ENCODE results near the gene AGTPBP1.
"Not testable (repeated sequence)": the region's sequence is repeated elsewhere in the genome, so short reads cannot be mapped to it uniquely, and the experiment has no call there.

Gene AGTPBP1

DNA sequence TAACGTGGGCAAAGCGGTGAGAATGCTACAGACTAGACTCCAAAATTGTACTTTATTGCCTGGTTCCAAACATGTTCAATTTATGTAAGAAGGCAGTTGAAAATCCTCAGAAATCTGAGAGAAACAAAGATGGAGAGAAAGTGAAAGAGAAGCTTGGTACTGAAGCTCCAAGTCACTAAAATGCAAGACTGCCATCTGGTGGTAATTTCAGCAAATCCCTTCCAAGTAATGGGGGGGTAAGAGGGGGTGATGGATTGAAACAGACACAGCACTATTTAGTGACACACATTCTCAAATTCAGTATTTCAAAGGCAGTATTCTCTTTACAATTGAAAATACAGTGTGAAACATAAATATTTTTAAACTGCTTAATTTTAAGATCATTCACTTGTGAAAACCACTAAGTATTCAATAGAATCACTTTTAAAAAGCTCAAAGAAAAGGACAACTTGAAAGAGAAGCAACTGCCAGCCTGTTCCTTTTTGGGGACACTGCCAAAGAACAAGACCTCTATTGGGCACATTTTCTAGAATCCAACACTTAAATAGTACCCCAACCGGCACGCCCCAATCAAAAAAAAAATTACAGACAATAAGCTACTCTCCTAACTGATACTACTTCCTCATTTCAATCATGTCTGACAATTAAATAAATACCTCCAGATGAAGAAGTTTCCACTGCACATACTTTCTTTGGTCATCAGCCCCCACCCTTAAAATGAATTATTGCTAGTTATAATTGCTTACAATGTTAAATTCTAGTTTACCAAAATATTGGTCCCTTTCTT lies 131.5 kb downstream of the AGTPBP1 start:
- peak; percentile 55 for DNase-seq

GRCh38 chr9:85605905-85606304 lies 135.8 kb downstream of the AGTPBP1 start:
- DNase-seq, result no peak

- no peak for DNase-seq
Observed at GRCh38 chr9:85603936-85604335, 137.8 kb downstream of the AGTPBP1 start.

GRCh38 chr9:85602742-85603141 lies 139.0 kb downstream of the AGTPBP1 start:
- DNase-seq, result no peak

GRCh38 chr9:85600675-85601263 lies 141.0 kb downstream of the AGTPBP1 start:
- DNase-seq, result no peak

DNA sequence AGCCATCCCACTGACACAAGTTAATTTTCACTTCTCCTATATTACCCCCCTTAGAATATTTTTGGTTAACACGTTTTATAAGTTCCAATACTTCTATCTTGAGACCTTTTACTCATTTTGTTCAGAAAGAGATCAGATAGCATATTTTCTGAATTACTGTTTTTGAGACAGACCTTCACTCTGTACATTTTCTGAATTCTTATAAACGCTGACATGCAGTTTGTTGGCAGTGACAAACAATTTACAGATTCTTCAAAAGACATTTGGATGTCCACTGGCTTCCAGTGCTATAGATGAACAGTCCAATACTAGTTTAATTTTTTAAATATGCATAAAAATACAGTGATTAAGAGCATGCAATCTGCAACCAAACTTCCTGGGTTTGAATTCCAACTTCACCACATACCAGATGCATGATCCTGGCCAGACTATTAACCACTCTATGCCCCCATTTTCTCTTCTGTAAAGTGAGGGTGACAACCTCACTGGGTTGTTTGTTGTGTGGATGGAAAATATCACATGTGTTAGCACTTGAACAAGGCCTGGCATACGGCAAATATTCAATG lies 142.1 kb downstream of the AGTPBP1 start:
- DNase-seq, result no peak

DNA sequence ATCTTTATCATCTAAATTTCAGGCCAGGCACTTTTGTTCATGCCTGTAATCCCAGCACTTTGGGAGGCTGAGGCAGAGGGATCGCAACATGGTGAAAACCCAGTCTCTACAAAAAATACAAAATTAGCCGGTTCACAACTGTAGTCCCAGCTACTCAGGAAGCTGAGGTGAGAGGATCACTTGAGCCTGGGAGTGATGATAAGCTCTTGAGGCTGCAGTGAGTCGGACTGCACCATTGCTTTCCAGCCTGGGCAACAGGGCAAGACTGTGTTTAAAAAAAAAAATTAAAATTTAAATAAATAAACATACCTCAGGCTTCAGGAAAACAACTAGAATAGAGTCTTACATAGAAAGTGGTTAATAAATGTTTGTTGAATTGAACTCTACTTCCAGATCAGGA lies 147.4 kb downstream of the AGTPBP1 start:
- no peak for DNase-seq

DNA sequence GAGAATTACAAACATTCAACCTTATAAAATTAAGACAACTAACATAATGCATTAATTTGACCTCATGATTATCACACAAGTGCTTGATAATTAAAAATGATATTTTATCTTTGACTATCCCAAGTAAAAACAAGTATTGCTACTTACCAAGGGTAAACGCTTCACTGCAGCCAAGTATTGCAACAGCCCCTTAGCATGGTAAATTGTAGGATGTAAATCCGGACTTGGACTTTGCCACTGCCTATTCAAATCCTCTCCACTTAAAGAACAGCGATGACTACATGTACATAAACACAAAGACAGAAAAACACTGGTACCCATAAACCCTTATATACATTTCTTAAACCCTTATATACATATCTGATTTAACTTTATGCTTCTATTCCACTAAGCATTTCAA lies 155.1 kb downstream of the AGTPBP1 start:
- no peak for DNase-seq

DNA sequence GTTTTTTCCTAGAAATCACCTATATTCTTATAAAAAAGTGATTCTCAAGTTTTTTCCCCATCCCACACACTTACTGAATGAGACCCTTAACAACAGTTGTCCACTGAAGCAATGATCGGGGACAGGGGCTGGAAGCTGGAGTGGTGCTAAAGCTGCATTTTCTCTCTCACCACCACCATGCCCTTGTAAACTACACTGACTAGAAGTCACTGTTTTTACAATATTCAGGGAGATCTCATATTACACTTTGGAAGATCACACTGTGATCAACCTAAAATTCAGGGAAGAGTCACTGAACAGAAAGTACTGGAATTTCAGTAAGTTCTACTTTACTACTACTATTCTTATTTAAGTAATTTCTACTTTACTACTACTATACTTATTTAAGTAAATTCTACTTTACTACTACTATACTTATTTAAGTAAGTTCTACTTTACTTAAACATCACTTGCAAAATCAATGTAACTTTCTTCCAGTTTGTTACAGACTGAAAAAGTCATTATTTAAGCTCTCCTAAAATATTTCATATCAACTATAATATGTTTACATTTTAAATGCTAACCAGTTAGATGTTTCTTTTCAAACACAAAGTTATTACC lies 164.3 kb downstream of the AGTPBP1 start:
- DNase-seq, result no peak

DNA sequence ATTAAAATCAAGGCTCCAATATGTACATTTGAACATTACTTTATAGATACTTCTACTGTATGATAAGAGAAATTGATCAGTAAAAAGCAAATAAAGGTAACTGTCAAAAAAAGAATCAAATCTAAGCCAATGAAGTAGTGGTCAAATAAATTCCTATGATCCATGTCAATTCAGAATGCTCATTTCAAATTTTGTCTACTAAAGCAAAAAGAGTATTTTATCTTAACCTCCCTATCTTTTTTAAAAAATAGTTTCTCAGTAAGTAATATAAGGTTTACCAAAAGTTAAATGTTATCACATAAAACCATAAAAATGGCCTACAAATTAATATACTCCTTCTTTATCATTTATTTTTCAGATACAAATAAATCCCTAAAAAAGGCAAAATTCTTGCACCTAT lies 165.9 kb downstream of the AGTPBP1 start:
- no peak for DNase-seq

DNA sequence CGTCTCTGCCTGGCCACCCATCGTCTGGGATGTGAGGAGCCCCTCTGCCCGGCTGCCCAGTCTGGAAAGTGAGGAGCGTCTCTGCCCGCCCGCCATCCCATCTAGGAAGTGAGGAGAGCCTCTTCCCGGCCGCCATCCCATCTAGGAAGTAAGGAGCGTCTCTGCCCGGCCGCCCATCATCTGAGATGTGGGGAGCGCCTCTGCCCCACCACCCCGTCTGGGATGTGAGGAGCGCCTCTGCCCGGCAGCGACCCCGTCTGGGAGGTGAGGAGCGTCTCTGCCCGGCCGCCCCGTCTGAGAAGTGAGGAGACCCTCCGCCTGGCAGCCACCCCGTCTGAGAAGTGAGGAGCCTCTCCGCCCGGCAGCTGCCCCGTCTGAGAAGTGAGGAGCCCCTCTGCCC lies 168.2 kb downstream of the AGTPBP1 start:
- not testable (repeated sequence) for DNase-seq

- not testable (repeated sequence) for DNase-seq
Observed at GRCh38 chr9:85572917-85573316, 168.8 kb downstream of the AGTPBP1 start.

DNA sequence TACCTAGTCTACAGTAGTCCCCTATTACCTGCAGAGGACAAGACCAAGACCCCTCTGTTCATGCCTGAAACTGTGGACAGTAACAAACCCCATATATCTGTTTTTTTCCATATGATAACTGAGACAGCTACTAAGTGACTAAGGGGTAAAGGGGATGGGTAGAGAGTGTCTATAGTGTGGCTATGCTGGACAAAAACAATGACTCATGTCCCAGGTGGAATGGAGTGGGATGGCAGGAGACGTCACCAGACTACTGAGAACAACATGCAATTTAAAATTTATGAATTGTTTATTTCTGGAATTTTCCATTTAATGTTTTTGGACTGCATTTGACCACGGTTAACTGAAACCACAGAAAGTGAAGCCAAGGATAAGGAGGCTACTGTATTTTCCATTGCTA lies 171.8 kb downstream of the AGTPBP1 start:
- no peak for DNase-seq

DNA sequence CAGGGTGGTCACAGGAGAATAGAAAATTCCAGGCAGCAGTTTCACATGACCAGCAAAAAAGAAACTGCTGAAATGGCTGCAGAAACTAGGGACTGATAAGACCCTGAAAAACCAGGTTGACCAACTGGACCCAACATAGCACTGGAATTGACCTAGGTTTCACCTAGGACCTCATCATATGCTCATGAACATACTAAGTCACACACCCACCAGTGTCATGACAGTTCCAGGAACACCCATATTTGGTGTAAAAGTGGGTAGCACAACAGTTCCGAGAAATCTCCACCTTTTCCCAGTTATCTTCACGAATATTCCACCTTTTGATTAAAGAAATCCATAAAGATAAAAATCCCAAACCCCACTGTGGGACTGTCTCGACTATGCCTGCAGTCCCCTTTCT lies 182.2 kb downstream of the AGTPBP1 start:
- no peak for DNase-seq

DNA sequence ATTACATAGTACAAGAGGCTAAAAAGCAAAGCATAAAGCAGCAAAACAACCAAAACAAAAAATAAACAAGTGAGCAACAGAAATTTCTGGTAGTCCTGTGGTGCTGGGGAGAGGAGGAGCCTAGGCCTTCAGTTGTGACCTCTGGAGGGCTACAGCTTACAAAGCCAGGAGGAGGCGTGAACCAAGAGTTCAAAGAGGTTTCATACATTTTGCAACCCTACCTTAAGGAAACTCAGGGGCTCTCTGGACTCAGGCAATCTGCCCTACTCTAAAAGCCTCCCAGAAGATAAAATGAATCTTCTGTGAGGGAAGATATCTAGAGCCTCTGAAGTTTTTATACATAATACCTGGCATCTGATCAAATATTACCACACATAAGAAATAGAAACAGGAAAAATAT lies 187.4 kb downstream of the AGTPBP1 start:
- no peak for DNase-seq

DNA sequence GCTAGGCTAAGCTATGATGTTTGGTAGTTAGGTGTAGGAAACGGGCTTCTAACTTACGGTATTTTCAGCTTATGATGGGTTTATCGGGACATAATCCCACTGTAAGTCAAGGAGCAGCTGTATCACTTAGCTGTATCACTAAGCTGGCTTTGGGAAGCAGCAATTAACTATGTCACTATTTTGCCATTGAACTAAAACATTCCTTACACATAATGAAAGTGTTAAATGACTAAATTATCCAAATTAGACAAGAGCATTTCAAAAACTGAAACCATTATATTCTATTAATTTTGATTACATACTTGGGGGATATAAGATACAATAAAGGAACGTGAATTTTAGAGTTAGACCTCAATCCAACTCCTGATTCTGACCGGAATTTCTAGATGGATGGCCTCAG lies 188.3 kb downstream of the AGTPBP1 start:
- no peak for DNase-seq

- DNase-seq, result no peak
Observed at GRCh38 chr9:85547599-85547998, 194.2 kb downstream of the AGTPBP1 start.

GRCh38 chr9:85543196-85543595 lies 198.6 kb downstream of the AGTPBP1 start:
- DNase-seq, result no peak

- DNase-seq, result no peak
Observed at GRCh38 chr9:85541876-85542275, 199.9 kb downstream of the AGTPBP1 start.

DNA sequence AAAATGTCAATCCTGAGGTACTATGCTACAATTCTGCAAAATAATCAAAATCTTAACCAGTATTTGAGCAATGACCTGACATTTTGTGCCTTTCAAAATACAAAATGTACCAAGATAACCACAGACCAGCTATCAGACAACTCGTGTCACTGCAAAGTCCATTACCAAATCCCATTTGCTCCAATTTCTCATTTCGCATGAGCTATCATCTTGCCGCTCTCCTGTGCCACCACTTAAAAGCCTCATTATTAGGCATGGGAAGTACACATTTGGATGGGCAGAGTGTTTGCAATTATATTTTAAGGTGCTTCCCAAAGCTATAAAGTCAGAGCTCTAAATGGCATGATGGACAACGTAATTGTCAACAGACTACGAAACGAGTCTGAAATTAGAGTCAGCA lies 205.2 kb downstream of the AGTPBP1 start:
- DNase-seq, result no peak

- no peak for DNase-seq
Observed at GRCh38 chr9:85536076-85536475, 205.7 kb downstream of the AGTPBP1 start.

DNA sequence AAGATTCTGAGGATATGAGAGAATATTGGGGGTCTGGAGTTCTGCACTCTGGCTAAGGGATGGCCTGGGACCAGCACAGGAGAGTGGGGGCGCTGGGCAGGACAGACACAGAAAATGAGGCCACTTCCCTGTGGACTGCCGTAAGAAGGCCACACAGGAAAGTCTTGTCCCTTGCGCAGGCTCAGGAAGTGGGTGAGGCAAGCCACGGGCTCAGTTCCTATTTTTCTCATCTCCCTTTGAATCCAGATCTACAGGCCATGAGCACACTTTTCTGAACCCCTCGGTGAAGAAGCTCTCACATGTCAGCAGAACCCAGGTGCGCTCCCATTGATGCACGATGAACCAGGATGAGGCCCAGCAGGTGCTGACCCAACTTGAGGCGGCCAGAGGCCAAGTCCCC lies 207.4 kb downstream of the AGTPBP1 start:
- no peak for DNase-seq

- no peak for DNase-seq
Observed at GRCh38 chr9:85533538-85533937, 208.2 kb downstream of the AGTPBP1 start.

DNA sequence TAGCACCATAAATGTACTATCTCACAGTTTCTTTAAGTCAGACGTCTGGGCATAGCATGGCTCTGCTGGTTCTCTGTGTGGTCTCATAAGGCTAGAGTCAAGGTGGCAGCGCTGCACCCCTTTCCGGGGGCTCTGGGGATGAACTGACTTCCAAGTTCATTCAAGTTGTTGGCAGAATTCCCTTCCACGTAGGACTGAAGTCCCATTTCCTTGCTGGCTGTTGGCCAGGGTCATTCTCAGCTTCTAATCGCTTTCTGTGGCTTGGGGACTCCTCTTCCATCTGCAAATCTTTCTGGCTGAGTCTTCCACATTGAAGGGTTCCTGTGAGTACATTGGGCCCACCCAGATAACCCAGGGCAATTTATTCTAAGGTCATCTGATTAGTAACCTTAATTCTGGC lies 211.0 kb downstream of the AGTPBP1 start:
- DNase-seq, result no peak
